Activated naive CD4-positive, alpha-beta T cell treated with anti-CD3 and anti-CD28 coated beads, Interleukin-2, amount 50 U/mL, for 72 hours (primary cell): ENCODE measurements around the gene IFRD1. TPM values are rescaled to one million over a fixed set of nuclear protein-coding genes. Genes with fewer than 3 reads are reported as not detected.
"Not testable (repeated sequence)": the region's sequence is repeated elsewhere in the genome, so short reads cannot be mapped to it uniquely, and the experiment has no call there.

Experiments used
- ATAC-seq, 2 donors: fragments of 150-1000 bp; cut with Tn5 transposase; 2 replicates each; pipeline ENCODE4 v1.10.0; 2021; ENCODE audit warnings: mild to moderate bottlenecking in 2 of 2, moderate library complexity in 2 of 2
- DNase-seq, 2 donors: peaks; one replicate each; pipeline ENCODE4 v3.0.0; 2021 to 2022; ENCODE audit warnings: low spot score in 2 of 2
- H3K27ac Mint-ChIP-seq, 2 donors: one replicate each; pipeline ENCODE4 v1.8.0; 2022; ENCODE audit warnings: mild to moderate bottlenecking in 2 of 2, mixed read lengths in 2 of 2
- H3K36me3 Mint-ChIP-seq, 2 donors: one replicate each; pipeline ENCODE4 v1.8.0; 2022; ENCODE audit warnings: mixed read lengths in 2 of 2
- H3K9me3 Mint-ChIP-seq, 2 donors: one replicate each; pipeline ENCODE4 v1.8.0; 2022; ENCODE audit warnings: mixed read lengths in 2 of 2
- total RNA-seq, 2 donors: library from RNA; stranded (reverse); gene quantifications; one replicate each; pipeline ENCODE4 v1.2.3, GENCODE V29; 2022

Gene IFRD1
- total RNA-seq, 2 donors from 2014 or later: 67.6 to 85.2 TPM

DNA sequence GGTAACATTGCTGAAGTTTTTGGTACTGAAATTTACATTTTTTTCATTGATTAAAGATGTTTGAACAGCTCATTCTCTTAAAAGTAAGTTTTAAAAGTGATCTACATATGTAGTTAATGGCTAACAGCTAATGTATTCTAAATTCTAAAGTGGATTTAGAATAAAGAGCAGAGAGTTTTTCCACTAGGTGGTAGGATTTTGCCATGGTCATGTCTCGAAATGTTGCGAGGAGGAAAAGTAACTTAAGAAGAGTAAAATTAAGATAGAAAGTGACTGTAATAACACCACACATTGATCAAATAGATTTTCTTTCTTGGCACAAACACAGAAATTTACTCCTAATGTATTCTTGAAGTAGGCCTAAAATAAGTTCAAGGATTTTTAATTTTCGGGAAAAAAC is 50.4 kb downstream of the IFRD1 start:
- ATAC-seq (no peak), DNase-seq (no peak)
- Mint-ChIP-seq H3K9me3 (no peaks in the 10 kb centered on the region), H3K36me3 (no peaks in the 10 kb centered on the region), H3K27ac (no peak overlapping the region)

- Mint-ChIP-seq H3K36me3 (no peaks in the 10 kb centered on the region), H3K27ac (no peak overlapping the region), H3K9me3 (no peaks in the 10 kb centered on the region)
- no peak for ATAC-seq
- DNase-seq: no peak
Measured at GRCh38 chr7:112501801-112502503, 51.7 kb downstream of the IFRD1 start.

GRCh38 chr7:112502700-112503099 is 52.4 kb downstream of the IFRD1 start:
- no peak for ATAC-seq
- no peaks in the 10 kb centered on the region for H3K9me3 Mint-ChIP-seq
- H3K27ac Mint-ChIP-seq: peak overlapping the region in 1 of 2 donors; percentile 2
- no peak for DNase-seq
- no peaks in the 10 kb centered on the region for H3K36me3 Mint-ChIP-seq

- Mint-ChIP-seq H3K9me3 (no peaks in the 10 kb centered on the region), H3K27ac (no peak overlapping the region), H3K36me3 (no peaks in the 10 kb centered on the region)
- ATAC-seq: no peak
- DNase-seq: no peak
Measured at GRCh38 chr7:112503361-112503972, 53.2 kb downstream of the IFRD1 start.

- DNase-seq: no peak
- H3K9me3 Mint-ChIP-seq: no peaks in the 10 kb centered on the region
- no peak for ATAC-seq
- no peak overlapping the region for H3K27ac Mint-ChIP-seq
- H3K36me3 Mint-ChIP-seq: no peaks in the 10 kb centered on the region
Measured at GRCh38 chr7:112504093-112504695, 53.9 kb downstream of the IFRD1 start.

- DNase-seq (no peak), ATAC-seq (no peak)
- H3K27ac Mint-ChIP-seq: no peak overlapping the region
- H3K36me3 Mint-ChIP-seq: no peaks in the 10 kb centered on the region
- H3K9me3 Mint-ChIP-seq: no peaks in the 10 kb centered on the region
Measured at GRCh38 chr7:112505495-112505894, 55.2 kb downstream of the IFRD1 start.

- DNase-seq: no peak
- H3K27ac Mint-ChIP-seq: no peak overlapping the region
- H3K9me3 Mint-ChIP-seq: no peaks in the 10 kb centered on the region
- ATAC-seq: no peak
- no peaks in the 10 kb centered on the region for H3K36me3 Mint-ChIP-seq
Measured at GRCh38 chr7:112508404-112508803, 58.1 kb downstream of the IFRD1 start.

DNA sequence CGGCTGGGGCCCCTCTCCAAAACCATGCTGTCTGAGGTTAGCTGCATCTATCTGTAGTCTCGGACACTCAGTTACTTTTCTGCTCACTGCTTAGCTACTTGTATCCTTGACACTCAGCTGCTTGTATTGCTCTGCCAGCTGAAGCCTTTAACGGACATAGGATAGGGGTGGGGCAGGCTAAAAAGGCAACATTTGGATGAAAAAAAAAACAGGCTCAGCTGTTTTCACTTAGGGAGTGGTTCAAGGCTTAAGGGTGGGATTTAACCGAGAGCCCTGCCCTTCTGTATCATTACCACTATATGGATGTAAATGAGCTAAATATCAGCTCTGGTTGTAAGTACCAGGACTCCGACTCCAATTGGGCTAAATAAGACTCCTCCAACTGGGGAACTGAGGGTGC is 59.1 kb downstream of the IFRD1 start:
- no peak for DNase-seq
- no peaks in the 10 kb centered on the region for H3K36me3 Mint-ChIP-seq
- H3K9me3 Mint-ChIP-seq: no peaks in the 10 kb centered on the region
- no peak for ATAC-seq
- H3K27ac Mint-ChIP-seq: no peak overlapping the region

- Mint-ChIP-seq H3K27ac (peak overlapping the region in 1 of 2 donors; percentile 72), H3K9me3 (no peaks in the 10 kb centered on the region), H3K36me3 (no peaks in the 10 kb centered on the region)
- DNase-seq (peak in 1 of 2 donors; percentile 41), ATAC-seq (peak; percentile 81 to 86)
Measured at GRCh38 chr7:112510001-112510742, 59.9 kb downstream of the IFRD1 start.

- no peaks in the 10 kb centered on the region for H3K9me3 Mint-ChIP-seq
- H3K36me3 Mint-ChIP-seq: no peaks in the 10 kb centered on the region
- ATAC-seq (no peak), DNase-seq (no peak)
- H3K27ac Mint-ChIP-seq: peak overlapping the region in 1 of 2 donors; percentile 72
Measured at GRCh38 chr7:112510743-112511110, 60.5 kb downstream of the IFRD1 start.

- no peaks in the 10 kb centered on the region for H3K9me3 Mint-ChIP-seq
- DNase-seq (no peak), ATAC-seq (no peak)
- no peaks in the 10 kb centered on the region for H3K36me3 Mint-ChIP-seq
- no peak overlapping the region for H3K27ac Mint-ChIP-seq
Measured at GRCh38 chr7:112511451-112512202, 61.4 kb downstream of the IFRD1 start.

GRCh38 chr7:112512451-112513210 is 62.4 kb downstream of the IFRD1 start:
- DNase-seq: no peak
- no peaks in the 10 kb centered on the region for H3K9me3 Mint-ChIP-seq
- ATAC-seq: no peak
- H3K36me3 Mint-ChIP-seq: no peaks in the 10 kb centered on the region
- no peak overlapping the region for H3K27ac Mint-ChIP-seq

- DNase-seq (no peak), ATAC-seq (no peak)
- H3K27ac Mint-ChIP-seq: no peak overlapping the region
- no peaks in the 10 kb centered on the region for H3K9me3 Mint-ChIP-seq
- no peaks in the 10 kb centered on the region for H3K36me3 Mint-ChIP-seq
Measured at GRCh38 chr7:112515989-112516388, 65.7 kb downstream of the IFRD1 start.

DNA sequence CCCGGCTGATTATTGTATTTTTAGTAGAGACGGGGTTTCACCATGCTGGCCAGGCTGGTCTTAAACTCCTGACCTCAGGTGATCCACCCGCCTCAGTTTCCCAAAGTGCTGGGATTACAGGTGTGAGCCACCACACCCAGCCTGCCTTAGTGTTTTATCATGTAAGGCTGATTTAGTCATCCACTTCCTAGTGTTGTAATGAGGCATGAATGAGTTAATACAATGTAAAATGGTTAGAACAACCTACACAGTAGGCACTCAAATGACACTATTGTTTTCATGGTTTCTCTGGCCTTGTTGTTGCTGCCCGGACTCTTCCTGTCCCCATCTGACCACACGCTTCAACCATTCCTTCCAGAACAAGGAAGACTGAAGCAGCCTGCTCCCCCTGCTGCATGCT is 66.2 kb downstream of the IFRD1 start:
- not testable (repeated sequence) for DNase-seq, H3K36me3 Mint-ChIP-seq, H3K9me3 Mint-ChIP-seq, ATAC-seq, H3K27ac Mint-ChIP-seq

DNA sequence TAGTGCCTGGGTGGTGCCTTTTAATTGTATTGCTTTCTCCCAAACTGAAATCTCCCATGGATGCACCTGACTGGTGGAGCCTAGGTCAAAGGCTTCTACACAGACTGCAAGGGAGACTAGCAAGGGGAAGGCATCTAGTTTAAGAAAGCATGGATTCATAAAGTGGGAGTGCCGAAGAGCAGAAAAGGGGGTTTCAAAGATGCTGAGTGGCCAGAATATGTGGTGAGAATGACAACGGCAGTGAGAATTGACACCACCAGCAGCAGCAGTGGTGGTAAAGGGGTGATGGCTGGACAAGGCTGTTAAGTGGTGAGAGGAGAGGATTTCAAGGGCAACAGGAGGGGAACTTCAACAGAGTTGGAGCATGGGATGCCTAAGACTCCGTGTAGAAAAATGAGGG is 67.2 kb downstream of the IFRD1 start:
- ATAC-seq (no peak), DNase-seq (no peak)
- Mint-ChIP-seq H3K36me3 (no peaks in the 10 kb centered on the region), H3K9me3 (no peaks in the 10 kb centered on the region), H3K27ac (no peak overlapping the region)

- ATAC-seq (no peak), DNase-seq (no peak)
- Mint-ChIP-seq H3K9me3 (no peaks in the 10 kb centered on the region), H3K27ac (no peak overlapping the region), H3K36me3 (no peaks in the 10 kb centered on the region)
Measured at GRCh38 chr7:112520787-112521186, 70.5 kb downstream of the IFRD1 start.
